IPS DF 19.7 (cell line): Measurements from ENCODE around the gene C1orf115.
"Not testable (repeated sequence)": the region's sequence is repeated elsewhere in the genome, so short reads cannot be mapped to it uniquely, and the experiment has no call there.

Experiments
- DNase-seq: peaks from one replicate; pipeline ENCODE4 v3.0.0-alpha.2; 2013; ENCODE audit warnings: low read depth, low spot score

Gene C1orf115

DNA sequence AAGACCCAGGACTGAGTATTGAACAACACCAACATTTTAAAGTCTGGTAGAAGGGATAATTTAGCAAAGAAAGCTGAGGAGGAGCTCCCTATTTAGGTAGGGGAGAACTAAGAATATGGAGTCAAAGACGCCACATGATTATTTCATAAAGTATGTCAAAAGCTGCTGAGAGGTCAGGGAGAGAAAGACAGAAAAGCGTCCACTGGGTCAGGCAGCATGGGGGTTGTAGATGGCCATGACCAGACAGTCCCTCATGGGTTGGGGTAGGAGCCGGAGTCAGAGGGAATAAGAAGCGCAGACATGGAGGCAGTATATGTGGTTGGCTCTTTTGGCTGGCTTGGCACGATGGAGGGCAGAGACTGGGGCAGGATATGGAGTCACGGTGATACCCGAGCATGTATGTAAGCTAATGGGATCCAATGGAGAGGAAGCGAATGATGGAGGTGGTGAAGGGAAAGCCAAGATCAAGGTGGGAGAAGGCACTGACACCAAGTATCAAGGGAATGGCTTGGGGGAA lies 4.8 kb downstream of the C1orf115 start:
- DNase-seq = no peak

DNA sequence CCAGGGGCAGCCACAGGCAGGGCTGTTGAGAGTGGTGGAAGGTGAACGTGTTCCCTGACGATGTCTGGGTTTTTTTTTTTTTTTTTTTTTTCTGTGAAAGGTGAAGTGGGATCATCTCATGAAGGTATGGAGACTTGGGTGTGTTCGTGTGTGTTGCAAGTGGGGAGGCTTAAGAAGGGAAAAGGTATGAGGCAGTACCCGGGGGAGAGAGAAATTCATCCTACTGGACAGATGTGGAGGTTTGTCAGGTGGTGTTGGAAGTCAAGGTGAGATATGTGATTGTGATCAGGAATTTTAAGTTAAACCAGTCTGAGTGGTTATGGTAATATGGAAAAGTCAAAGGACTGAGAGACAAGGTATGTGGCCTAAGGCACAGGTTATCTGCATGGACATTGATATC lies 5.3 kb downstream of the C1orf115 start:
- no peak for DNase-seq

DNA sequence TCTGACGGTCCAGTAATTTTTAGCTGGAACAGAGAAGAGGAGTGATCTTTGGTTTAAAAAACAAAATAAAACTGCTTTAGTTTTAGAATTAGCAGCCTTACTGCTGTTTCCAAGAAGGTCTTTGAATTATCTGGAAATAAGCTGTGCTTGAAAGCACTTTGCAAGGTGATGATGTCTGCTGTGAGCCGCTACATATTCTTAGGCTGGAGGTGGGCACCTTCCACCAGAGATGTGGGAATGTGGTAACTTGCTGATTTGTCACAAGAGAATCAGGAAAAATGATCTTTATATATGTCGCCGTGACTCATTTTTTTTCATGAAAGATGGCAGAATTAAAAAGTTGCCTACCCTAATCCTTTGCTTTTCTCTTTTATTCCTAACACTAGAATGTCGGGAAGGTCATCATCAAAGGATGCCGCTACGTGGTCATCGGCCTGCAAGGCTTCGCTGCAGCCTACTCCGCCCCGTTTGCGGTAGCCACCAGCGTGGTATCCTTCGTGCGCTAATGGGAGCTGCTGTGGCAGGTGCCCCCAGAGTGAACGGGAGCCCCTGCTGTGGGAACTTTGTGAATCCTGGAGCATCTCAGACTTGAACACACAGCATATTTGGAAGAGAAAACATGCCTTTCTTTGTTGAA lies 6.2 kb downstream of the C1orf115 start:
- no peak for DNase-seq

DNA sequence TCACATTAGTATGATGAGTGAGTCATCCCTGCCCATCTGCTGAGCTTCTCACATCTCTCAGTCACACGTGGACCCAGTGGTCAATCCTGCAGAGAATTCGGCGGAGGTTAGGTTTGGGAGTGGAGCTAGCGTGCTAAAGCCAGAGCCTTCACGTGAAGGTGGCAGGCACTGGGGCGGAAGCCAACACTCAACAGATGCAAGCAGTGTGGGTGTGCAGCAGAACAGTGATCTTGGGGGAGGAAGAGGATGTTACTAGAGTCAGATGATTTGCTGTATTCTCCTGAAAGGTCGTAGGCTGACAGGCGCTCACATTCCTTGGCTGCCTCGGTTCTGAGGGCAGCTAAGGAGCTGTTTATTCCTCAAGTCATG lies 6.7 kb downstream of the C1orf115 start:
- no peak for DNase-seq

DNA sequence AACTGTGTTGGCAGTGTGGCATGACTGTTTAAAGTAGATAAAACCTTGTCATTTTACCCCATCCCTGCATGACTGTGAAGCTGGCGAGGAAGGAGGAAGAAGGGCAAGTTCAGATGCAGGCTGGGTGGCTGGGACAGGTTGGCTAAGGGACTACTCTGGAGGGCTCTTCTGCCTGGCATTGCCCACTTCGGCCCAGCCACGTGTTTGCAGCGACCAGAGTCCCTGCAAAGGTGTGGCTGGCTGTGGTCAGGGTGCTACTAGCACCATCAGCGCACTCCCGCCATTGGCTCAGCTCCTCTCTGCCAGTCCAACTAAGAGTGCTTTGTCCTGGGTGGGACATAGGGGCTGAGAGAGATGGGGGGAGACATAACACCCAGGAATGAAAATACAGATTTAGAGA lies 7.2 kb downstream of the C1orf115 start:
- no peak for DNase-seq

DNA sequence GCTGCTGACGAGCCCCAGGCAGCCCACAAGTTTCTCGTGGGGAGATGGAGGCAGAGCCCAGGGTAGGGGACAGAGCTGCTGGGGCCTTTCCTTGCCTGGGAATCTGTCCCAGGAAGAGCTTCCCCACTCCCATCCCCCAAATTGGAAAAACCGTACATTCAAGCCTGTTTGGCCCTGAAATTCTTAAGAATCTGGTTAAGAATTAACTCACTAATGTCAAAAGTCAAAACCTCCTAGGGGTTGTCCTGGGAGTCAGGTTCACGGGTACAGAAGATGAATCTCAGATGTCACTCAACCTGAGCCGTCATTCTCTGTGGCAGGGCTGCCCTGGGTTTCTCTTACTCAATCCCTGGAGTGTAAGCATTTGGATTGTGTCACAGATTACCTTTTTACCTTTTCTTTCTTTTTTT lies 8.4 kb downstream of the C1orf115 start:
- DNase-seq = no peak

DNA sequence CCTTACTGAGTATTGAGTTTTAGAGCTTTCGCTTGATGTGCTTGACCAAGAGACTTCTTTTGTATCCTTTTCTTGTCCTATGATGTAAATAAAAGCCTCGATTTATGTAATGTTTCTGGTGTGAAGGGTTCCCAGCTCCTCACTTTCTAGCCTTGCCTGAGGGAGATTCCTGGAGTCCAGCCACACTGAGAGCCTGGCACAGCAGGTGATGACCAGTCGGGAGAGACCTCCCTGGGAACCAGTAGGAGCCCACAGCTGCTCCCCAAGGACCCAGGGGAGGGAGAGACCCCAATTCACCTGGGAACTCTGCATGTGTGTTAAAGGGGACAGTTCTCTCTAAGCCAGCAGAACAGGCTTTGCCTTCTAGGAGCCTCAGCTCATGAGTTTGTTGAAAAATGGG lies 8.9 kb downstream of the C1orf115 start:
- no peak for DNase-seq

DNA sequence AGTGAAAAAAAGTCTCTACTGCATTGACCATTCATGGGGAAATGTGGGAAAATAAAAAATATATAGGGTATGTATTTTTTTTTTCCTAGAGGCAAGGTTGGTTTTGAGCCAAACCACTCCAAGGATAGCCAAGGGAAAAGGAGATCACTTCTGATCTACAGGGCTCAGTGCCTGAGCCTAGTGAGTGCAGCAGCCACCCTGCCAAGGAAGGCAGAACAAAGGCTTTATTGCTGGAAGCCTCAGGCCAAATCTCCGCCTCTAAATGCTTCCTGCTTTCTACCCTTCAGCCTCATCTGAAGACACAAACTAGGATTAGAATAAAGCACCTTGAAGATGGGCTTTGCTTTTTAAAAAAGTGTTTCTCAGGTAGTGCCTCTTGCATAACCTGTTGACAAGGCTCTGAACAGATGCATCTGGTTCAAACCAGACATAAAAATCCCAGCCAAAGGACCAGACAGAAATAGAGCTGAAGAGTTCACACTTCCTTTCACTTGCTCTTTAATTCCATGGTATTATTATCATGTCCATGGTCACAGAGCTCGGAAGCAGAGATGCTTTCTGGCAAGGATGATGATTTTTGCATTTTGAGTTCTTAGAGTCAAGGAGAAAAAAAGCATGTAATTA lies 10.5 kb downstream of the C1orf115 start:
- no peak for DNase-seq

DNA sequence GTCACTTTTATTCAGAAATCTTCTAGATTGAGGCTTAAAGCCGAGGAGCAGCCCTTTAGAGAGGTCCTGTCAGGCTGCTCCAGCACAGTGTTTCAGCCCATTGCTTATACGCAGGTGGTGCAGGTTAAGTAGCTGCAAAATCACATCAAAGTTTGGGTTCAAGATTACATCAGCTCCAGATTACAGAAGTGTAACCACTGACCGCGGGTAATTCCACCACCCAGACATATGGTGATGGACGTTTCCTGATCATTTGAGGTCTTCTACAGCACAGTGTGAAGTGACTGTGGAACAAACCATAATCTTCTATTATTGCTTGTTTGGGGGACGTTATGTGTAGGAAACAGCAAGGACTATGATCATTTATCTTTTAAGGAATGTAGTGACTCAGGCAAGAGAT lies 11.8 kb downstream of the C1orf115 start:
- DNase-seq = no peak

DNA sequence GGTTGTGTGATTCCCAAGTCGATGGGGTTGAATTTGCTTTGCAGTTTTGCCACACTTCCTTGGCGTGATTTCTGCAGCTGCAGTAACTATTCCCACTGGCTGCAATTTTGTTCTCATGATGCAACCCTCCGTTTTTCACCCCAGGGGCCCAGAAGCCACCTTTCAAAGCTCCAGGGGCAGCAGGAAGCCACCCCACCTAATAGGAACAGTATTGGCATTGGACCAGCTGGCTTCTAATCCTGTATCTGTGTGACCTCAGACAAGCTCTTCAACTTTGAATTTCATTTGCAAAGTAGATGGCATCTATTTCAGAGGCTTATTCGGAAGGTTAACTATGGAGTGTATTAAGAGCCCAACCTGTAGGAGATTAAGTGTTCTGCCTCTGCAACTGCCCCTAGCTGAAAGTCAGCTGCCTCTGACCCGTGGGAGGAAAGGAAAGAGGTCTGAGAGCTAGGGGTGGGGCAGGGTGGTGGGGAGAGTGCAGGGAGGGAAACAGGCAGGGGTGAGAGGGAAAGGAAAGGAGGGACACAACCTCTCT lies 12.6 kb downstream of the C1orf115 start:
- no peak for DNase-seq

DNA sequence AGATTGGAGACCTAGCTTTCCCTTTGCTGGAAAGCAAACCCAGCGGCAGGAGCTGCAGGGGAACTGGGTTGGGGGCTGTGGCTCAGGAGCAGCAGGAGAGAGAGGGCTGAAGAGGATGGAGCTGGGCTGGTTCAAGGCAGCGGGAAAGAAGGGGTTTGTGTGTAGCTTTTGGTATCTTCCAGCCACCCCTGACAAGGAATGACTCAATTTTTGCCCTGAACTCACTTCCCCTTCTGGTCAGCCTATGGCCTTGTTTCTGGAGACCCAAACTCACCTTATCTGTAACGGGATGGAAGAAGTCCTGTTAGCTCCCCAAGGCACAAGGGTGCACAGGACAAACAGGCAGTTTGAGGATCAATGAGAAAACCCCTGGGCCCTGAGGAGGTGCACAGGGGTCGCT lies 13.1 kb downstream of the C1orf115 start:
- DNase-seq = no peak

DNA sequence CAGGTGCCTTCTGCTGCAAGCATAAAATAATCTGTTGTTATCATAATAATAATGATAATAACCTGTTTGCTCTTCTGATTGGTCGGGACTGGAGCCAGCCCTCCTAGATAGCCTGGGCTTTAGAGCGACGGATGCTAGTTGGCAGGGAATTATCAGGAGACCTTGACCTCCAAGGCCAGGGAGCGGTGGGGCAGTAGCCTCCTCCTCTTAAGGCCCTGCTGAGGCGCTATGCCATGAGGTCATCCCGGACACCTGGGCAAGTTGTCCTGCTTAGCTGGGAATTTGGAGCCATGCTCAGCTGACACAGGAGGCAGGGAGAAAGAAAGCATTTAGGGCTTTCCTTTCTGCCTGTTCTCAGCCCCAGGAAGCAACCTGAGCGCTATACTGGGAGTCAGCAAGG lies 15.6 kb downstream of the C1orf115 start:
- no peak for DNase-seq

DNA sequence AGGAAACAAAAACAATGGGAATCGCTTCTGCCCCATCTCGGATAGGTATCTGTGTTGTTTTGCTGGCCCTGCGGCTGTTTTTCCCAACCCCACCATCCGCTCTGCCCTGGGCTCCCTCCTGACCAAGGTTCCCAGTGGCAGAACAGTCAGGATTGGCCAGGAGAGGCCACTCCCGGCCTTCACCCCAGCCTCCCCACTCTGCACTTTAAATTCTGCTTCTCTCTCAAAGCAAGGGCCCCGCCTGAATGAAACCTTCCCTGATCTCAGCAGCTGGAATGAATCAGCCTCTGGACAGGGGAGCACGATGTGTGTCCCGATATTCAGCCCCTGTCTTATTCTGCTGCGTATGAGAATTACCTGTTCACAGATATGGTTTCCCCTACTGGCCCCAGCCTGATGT lies 16.3 kb downstream of the C1orf115 start:
- no peak for DNase-seq

DNA sequence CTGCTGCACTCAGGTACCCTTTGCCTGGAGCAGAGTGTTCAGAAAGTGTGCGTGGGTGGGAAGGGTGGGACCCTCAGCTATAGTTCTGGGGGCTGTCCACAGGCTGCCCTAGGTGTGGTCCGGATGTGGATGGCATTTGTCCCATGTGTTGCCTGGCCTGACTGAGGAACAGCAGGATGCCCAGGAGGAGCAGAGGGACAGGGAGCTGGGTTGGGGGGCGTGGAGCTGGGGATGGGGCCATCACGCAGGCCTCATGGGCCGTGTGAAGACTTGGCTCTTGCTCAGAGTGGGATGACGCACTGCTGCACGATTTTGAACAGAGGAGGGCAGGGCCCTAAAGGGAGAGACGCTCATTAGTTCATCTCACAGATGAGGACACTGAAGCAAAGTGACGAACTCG lies 17.0 kb downstream of the C1orf115 start:
- no peak for DNase-seq

DNA sequence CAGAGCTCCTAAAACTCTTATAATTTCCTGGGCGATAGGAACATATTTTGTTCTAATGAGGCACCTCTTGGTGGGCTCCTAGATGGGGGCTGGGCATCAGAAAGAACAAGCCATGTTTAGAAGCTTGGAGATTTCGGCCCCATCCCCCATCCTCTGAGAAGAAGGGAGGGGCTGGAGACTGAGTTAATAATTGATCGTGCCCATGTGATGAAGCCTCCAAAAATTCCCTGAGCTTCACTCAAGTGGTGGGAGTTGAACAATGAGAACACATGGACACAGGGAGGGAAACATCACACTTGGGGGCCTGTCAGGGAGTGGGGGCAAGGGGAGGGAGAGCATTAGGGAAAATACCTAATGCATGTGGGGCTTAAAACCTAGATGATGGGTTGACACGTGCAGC lies 18.1 kb downstream of the C1orf115 start:
- no peak for DNase-seq

DNA sequence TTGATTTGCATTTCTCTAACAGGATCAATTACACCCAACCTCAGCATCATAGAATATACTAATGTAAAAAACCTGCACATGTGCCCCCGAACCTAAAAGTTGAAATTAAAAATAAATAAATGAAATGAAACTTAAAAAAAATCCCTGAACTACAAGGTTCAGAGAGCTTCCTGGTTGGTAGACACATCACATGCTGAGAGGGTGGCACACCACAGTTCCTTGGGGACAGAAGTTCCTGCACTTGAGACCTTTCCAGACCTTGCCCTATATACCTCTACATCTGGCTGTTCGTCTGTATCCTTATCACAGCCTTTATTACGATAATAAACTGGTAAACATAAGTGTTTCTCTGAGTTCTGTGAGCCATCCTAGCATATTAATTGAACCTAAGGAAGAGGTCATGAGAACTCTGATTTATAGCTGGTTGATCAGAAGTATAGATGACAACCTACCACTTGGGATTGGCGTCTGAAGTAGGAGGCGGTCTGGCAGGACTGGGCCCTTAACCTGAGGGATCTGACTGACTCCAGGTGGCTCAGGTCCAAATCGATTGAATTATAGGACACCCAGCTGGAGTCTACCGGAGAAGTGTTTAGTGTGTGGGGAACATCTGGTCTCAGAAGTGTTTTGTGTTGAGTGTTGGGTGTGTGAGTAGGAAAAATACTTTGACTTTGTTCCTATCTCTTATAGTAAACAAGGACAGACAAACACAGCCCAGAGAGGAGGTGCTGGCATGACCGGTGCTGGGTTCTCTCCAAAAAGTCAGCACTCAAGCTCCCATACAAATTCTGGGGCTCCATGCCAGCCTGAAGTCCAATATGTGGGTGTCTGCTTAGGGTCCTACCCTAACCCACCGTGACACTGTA lies 19.0 kb downstream of the C1orf115 start:
- DNase-seq = no peak

DNA sequence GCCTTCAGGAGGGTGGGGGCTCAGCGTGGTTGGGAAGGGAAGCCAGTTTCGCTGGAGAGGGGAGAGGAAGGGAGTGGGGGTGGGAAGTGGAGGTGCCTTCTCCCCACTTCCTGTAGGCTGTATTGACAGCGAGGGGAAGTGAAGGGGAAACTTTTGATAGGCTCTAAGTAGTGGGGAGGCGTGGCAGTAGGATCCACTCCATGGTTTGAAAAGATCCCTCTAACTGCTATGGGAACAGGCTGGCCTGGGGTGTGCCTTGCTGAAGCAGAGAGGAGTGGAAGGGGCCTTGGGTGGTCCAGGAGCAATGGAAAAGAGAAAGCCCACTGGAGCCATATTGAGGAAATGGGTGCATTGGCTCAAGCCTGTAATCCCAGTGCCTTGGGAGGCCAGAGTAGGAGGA lies 20.2 kb downstream of the C1orf115 start:
- no peak for DNase-seq

DNA sequence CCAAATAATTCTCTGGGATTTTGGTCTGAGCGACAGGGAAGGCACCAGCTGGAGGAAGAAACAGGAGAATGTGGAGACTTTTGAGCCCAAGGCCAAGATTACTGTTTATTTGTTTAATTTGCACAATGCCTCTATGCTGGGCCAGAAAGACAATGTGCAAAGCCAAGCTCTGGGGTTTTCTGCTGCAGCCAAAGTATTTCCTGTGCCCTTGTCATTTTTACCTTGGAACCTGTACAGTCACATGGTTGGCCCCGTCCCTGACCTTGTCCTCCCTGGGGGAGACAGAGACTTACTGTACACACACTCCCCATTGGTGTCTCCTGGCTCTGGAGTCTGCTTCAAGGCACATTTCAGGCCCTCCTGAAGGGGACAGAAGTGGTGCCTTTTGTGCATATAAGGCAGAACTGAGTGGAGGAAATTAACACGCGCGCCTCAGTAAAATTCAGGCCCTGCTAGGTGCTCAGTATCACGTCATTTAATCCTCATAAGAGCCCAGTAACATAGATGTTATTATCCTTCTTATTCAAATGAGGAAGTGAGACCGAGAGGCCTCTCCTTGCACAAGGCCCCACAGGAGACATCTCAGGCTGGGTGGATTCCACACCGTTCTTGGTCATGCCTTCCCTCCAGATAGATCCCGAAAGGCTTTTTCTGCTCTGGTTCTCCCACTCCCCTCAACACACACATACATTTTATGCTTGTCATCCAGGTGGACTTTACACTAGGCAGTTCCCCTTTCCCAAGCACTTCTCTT lies 21.1 kb downstream of the C1orf115 start:
- DNase-seq = no peak

DNA sequence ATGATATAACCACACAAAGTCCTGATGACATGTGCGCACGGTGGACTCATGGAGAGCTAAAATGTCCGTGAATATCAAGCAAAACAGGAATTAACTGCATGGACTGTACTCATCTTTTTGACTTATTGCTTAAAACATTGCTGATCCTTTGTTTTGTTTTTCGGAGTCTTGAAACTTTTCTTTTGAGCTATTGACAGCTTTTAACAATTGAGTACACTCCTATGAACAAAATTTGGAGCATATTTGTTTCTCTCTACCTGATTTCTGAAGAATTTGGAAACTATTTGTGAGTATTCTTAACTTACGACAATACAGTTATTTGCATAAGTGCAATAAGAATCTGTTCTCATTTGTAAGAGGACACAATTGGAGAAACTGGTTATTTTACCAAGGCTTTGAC lies 25.8 kb downstream of the C1orf115 start:
- DNase-seq = not testable (repeated sequence)

DNA sequence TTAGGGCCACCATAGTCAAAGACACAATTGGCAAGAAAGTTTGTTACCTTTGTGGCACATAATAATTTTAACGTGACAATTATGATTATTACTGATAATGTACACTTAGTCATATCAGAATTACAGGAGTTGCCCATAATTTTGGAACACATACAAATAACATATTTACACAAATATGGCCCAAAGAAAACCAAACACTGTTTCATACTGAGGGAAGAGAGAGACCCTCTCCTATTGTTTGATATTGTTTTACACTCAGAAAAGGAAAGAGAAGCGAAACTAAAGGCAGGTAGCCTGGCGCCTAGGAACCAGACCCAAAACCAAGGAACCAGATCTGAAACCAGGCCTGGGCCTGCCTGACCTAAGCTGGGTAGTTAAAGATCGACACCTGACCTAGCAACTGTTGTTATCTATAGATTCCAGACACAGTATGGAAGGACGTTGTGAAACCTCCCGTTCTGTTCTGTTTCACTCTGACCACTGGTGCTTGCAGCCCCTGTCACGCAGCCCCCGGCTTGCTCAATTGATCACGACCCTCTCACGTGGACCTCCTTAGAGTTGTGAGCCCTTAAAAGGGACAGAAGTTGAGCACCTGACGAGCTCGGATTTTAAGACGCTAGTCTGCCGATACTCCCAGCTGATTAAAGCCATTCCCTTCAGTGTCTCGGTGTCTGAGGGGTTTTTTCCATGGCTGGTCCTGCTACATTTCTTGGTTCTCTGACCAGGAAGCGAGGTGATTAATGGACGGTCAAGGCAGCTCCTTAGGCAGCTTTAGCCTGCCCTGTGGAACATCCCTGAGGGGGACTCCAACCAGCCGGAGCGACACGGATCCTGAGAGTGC lies 27.9 kb downstream of the C1orf115 start:
- DNase-seq = no peak

DNA sequence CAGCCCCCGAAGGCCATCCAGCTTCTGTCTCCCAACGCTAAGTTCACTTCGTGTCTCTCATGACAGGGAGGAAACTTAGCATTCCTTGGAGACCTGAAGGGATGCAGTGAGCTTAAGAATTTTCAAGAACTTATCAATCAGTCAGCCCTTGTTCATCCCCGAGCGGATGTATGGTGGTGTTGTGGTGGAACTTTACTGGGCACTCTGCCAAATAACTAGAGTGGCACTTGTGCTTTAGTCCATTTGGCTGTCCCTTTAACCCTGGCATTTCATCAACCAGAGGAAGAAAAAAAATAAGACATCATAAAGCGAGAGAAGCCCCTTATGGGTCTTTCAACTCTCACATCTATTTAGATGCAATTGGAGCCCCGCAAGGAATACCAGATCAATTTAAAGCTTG lies 31.1 kb downstream of the C1orf115 start:
- not testable (repeated sequence) for DNase-seq
